HEK293 (cell line): ENCODE data around the gene CCNL1.

Experiments
- CTCF ChIA-PET: fragments of 350-600 bp; formaldehyde crosslinking; extraction: SDS; loops from one replicate; lab custom pipeline; 2021; ENCODE audit warnings: antibody characterized with exemption; lab: Yijun Ruan, JAX
- POLR2A ChIA-PET: fragments of 300-600 bp; formaldehyde crosslinking; extraction: SDS; loops from one replicate; lab custom pipeline; 2020; ENCODE audit warnings: antibody characterized with exemption, inconsistent platforms; lab: Yijun Ruan, JAX
- H3K27ac ChIP-seq: fragments of 200-500 bp; sonication (Bioruptor generic); 2 replicates; pipeline ENCODE4 v1.5.1; 2014; ENCODE audit warnings: low read depth, low read length, control low read depth, inconsistent platforms; ENCODE audit errors: extremely low read depth
- H3K36me3 ChIP-seq, 2 experiments: fragments of 200-500 bp in 1 of 2; sonication (Bioruptor generic) in 1 of 2; 1 replicate in 1 of 2; 2 replicates in 1 of 2; pipeline ENCODE4 v1.5.1; 2014 to 2017; ENCODE audit warnings: inconsistent platforms in 2 of 2, low read length in 2 of 2; ENCODE audit not compliant: control insufficient read depth in 2 of 2, insufficient read depth in 1 of 2
- H3K4me1 ChIP-seq: fragments of 200-500 bp; sonication (Bioruptor generic); 2 replicates; pipeline ENCODE4 v1.5.1; 2014; ENCODE audit warnings: mild to moderate bottlenecking, low read length, inconsistent platforms; ENCODE audit not compliant: control insufficient read depth, insufficient read depth
- H3K4me3 ChIP-seq: 2 replicates; pipeline ENCODE4 v1.5.1; 2011; ENCODE audit warnings: low read depth, mild to moderate bottlenecking, control low read depth, low read length, moderate library complexity
- H3K9me3 ChIP-seq: fragments of 200-500 bp; sonication (Bioruptor generic); 2 replicates; pipeline ENCODE4 v1.5.1; 2014; ENCODE audit warnings: low read depth, low read length, inconsistent platforms; ENCODE audit not compliant: control insufficient read depth, insufficient read depth
- BCL11A ChIP-seq: fragments of 450-650 bp; formaldehyde crosslinking; IDR thresholded peaks from 2 replicates; pipeline ENCODE4 v1.5.1; 2016; ENCODE audit warnings: low read depth, missing biosample characterization, missing genetic modification characterization
- MYNN ChIP-seq: fragments of 450-650 bp; formaldehyde crosslinking; IDR thresholded peaks from 2 replicates; pipeline ENCODE4 v1.5.1; 2016; ENCODE audit warnings: missing biosample characterization, missing genetic modification characterization, borderline replicate concordance
- PRDM10 ChIP-seq: fragments of 450-650 bp; formaldehyde crosslinking; IDR thresholded peaks from 2 replicates; pipeline ENCODE4 v1.5.1; 2016; ENCODE audit warnings: missing biosample characterization, missing genetic modification characterization
- ZEB2 ChIP-seq: fragments of 450-650 bp; formaldehyde crosslinking; IDR thresholded peaks from 2 replicates; pipeline ENCODE4 v1.5.1; 2016; ENCODE audit warnings: missing biosample characterization, missing genetic modification characterization
- ZFHX2 ChIP-seq: fragments of 450-650 bp; formaldehyde crosslinking; conservative IDR thresholded peaks from 2 replicates; pipeline ENCODE4 v1.5.1; 2016; ENCODE audit warnings: missing biosample characterization, missing genetic modification characterization
- ZFP69B ChIP-seq: fragments of 450-650 bp; formaldehyde crosslinking; IDR thresholded peaks from 2 replicates; pipeline ENCODE4 v1.5.1; 2016; ENCODE audit warnings: missing biosample characterization, missing genetic modification characterization
- ZNF174 ChIP-seq: fragments of 450-650 bp; formaldehyde crosslinking; IDR thresholded peaks from 2 replicates; pipeline ENCODE4 v1.5.0; 2017; ENCODE audit warnings: missing biosample characterization, mild to moderate bottlenecking, missing genetic modification characterization
- ZNF223 ChIP-seq: fragments of 450-650 bp; formaldehyde crosslinking; IDR thresholded peaks from 2 replicates; pipeline ENCODE4 v1.5.1; 2016; ENCODE audit warnings: missing biosample characterization, missing genetic modification characterization
- ZNF302 ChIP-seq: fragments of 450-650 bp; formaldehyde crosslinking; IDR thresholded peaks from 2 replicates; pipeline ENCODE4 v1.5.1; 2016; ENCODE audit warnings: missing biosample characterization, missing genetic modification characterization, low read depth
- ZNF530 ChIP-seq: fragments of 450-650 bp; formaldehyde crosslinking; IDR thresholded peaks from 2 replicates; pipeline ENCODE4 v1.5.1; 2016; ENCODE audit warnings: low read depth, missing biosample characterization, missing genetic modification characterization
- ZNF585B ChIP-seq: fragments of 450-650 bp; formaldehyde crosslinking; IDR thresholded peaks from 2 replicates; pipeline ENCODE4 v1.5.1; 2016; ENCODE audit warnings: missing biosample characterization, missing genetic modification characterization
- ZNF768 ChIP-seq: fragments of 450-650 bp; formaldehyde crosslinking; IDR thresholded peaks from 2 replicates; pipeline ENCODE4 v1.5.1; 2018; ENCODE audit warnings: missing biosample characterization, mild to moderate bottlenecking, missing genetic modification characterization
- ZNF843 ChIP-seq: fragments of 450-650 bp; formaldehyde crosslinking; IDR thresholded peaks from 2 replicates; pipeline ENCODE4 v1.5.1; 2016; ENCODE audit warnings: missing biosample characterization, missing genetic modification characterization
- ZSCAN16 ChIP-seq: fragments of 450-650 bp; formaldehyde crosslinking; IDR thresholded peaks from 2 replicates; pipeline ENCODE4 v1.5.1; 2016; ENCODE audit warnings: missing biosample characterization, missing genetic modification characterization
- ZSCAN4 ChIP-seq: fragments of 450-650 bp; formaldehyde crosslinking; IDR thresholded peaks from 2 replicates; pipeline ENCODE4 v1.5.1; 2017; ENCODE audit warnings: missing biosample characterization, missing genetic modification characterization
- TF ChIP-seq, protein P1 (sequence below): fragments of 450-650 bp; formaldehyde crosslinking; IDR thresholded peaks from 2 replicates; pipeline ENCODE4 v1.5.1; 2016; ENCODE audit warnings: missing biosample characterization, missing genetic modification characterization
- TF ChIP-seq, protein P2 (sequence below): fragments of 450-650 bp; formaldehyde crosslinking; IDR thresholded peaks from 2 replicates; pipeline ENCODE4 v1.5.1; 2016; ENCODE audit warnings: missing biosample characterization, missing genetic modification characterization
- TF ChIP-seq, protein P3 (sequence below): fragments of 450-650 bp; formaldehyde crosslinking; IDR thresholded peaks from 2 replicates; pipeline ENCODE4 v1.5.1; 2016; ENCODE audit warnings: missing biosample characterization, missing genetic modification characterization, borderline replicate concordance

The CCNL1 gene

GRCh38 chr3:157100096-157100477, 59.9 kb downstream of the CCNL1 start (continued):
- TF ChIP-seq, protein P1, sequence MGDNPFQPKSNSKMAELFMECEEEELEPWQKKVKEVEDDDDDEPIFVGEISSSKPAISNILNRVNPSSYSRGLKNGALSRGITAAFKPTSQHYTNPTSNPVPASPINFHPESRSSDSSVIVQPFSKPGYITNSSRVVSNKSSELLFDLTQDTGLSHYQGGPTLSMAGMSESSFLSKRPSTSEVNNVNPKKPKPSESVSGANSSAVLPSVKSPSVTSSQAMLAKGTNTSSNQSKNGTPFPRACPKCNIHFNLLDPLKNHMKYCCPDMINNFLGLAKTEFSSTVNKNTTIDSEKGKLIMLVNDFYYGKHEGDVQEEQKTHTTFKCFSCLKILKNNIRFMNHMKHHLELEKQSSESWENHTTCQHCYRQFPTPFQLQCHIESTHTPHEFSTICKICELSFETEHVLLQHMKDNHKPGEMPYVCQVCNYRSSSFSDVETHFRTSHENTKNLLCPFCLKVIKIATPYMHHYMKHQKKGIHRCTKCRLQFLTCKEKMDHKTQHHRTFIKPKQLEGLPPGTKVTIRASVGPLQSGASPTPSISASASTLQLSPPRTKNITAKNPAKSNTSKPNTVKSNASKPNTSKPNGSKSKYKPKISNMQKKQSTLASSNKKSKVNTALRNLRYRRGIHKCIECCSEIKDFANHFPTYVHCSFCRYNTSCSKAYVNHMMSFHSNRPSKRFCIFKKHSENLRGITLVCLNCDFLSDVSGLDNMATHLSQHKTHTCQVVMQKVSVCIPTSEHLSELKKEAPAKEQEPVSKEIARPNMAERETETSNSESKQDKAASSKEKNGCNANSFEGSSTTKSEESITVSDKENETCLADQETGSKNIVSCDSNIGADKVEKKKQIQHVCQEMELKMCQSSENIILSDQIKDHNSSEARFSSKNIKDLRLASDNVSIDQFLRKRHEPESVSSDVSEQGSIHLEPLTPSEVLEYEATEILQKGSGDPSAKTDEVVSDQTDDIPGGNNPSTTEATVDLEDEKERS (tag by site-specific recombination): no peak
- TF ChIP-seq MYNN: no peak
- TF ChIP-seq ZNF174 (tag by site-specific recombination): no peak
- TF ChIP-seq ZEB2 (tag by site-specific recombination): no peak

- no peak overlapping the region for H3K27ac ChIP-seq
- POLR2A ChIA-PET: interaction anchor here (1.2 kb wide), 1 partner anchor 10 kb away, joined by 3 read pairs; no protein-coding TSS in a partner anchor
- CTCF ChIA-PET: no interaction called here
Observed at GRCh38 chr3:157099326-157100095, 60.4 kb downstream of the CCNL1 start.

GRCh38 chr3:157098823-157099185, 61.1 kb downstream of the CCNL1 start:
- Histone ChIP-seq H3K4me1 (no peaks in the 10 kb centered on the region), H3K27ac (no peak overlapping the region), H3K9me3 (no peaks in the 10 kb centered on the region), H3K36me3 (no peaks in the 10 kb centered on the region), H3K4me3 (no peak overlapping the region)
- ChIA-PET POLR2A (interaction anchor here (1.2 kb wide), 1 partner anchor 9 kb away, joined by 3 read pairs; no protein-coding TSS in a partner anchor), CTCF (interaction anchor here (0.6 kb wide), 1 partner anchor 35 kb away, joined by 3 read pairs; no protein-coding TSS in a partner anchor)
- no peak for TF ChIP-seq PRDM10 (tag by site-specific recombination)
- TF ChIP-seq, protein P2, sequence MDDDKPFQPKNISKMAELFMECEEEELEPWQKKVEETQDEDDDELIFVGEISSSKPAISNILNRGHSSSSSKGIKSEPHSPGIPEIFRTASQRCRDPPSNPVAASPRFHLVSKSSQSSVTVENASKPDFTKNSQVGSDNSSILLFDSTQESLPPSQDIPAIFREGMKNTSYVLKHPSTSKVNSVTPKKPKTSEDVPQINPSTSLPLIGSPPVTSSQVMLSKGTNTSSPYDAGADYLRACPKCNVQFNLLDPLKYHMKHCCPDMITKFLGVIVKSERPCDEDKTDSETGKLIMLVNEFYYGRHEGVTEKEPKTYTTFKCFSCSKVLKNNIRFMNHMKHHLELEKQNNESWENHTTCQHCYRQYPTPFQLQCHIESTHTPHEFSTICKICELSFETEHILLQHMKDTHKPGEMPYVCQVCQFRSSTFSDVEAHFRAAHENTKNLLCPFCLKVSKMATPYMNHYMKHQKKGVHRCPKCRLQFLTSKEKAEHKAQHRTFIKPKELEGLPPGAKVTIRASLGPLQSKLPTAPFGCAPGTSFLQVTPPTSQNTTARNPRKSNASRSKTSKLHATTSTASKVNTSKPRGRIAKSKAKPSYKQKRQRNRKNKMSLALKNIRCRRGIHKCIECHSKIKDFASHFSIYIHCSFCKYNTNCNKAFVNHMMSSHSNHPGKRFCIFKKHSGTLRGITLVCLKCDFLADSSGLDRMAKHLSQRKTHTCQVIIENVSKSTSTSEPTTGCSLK: no peak

More at GRCh38 chr3:157099326-157100095, 60.4 kb downstream of the CCNL1 start:
- Histone ChIP-seq H3K4me1 (no peaks in the 10 kb centered on the region), H3K4me3 (no peak overlapping the region), H3K9me3 (no peaks in the 10 kb centered on the region), H3K36me3 (no peaks in the 10 kb centered on the region)
- TF ChIP-seq ZNF768 (no peak), ZNF585B (tag by site-specific recombination) (no peak), BCL11A (tag by site-specific recombination) (no peak), ZSCAN4 (tag by site-specific recombination) (no peak), ZNF302 (tag by site-specific recombination) (no peak), ZSCAN16 (tag by site-specific recombination) (no peak), ZFP69B (tag by site-specific recombination) (no peak), ZEB2 (tag by site-specific recombination) (no peak), ZNF530 (tag by site-specific recombination) (no peak), ZNF843 (tag by site-specific recombination) (no peak), ZNF223 (no peak), ZFHX2 (tag by site-specific recombination) (no peak)
- TF ChIP-seq, protein P3, sequence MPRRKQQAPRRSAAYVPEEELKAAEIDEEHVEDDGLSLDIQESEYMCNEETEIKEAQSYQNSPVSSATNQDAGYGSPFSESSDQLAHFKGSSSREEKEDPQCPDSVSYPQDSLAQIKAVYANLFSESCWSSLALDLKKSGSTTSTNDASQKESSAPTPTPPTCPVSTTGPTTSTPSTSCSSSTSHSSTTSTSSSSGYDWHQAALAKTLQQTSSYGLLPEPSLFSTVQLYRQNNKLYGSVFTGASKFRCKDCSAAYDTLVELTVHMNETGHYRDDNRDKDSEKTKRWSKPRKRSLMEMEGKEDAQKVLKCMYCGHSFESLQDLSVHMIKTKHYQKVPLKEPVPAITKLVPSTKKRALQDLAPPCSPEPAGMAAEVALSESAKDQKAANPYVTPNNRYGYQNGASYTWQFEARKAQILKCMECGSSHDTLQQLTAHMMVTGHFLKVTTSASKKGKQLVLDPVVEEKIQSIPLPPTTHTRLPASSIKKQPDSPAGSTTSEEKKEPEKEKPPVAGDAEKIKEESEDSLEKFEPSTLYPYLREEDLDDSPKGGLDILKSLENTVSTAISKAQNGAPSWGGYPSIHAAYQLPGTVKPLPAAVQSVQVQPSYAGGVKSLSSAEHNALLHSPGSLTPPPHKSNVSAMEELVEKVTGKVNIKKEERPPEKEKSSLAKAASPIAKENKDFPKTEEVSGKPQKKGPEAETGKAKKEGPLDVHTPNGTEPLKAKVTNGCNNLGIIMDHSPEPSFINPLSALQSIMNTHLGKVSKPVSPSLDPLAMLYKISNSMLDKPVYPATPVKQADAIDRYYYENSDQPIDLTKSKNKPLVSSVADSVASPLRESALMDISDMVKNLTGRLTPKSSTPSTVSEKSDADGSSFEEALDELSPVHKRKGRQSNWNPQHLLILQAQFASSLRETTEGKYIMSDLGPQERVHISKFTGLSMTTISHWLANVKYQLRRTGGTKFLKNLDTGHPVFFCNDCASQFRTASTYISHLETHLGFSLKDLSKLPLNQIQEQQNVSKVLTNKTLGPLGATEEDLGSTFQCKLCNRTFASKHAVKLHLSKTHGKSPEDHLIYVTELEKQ: no peak
